Sigmoid colon (tissue), 7 donors: ENCODE data around the gene RFX4. TPM values are rescaled to one million over a fixed set of nuclear protein-coding genes. Genes with fewer than 3 reads are reported as not detected.

Experiments used
- DNase-seq: peaks from one replicate; pipeline ENCODE4 v3.0.0-alpha.2; 2019
- H3K27ac ChIP-seq, 4 donors: fragments of 200-600 bp; sonication (generic); one replicate each; pipeline ENCODE4 v1.5.1; 2016 to 2019; ENCODE audit warnings: mild to moderate bottlenecking in 1 of 4
- H3K27me3 ChIP-seq, 3 donors: fragments of 200-600 bp; sonication (generic); one replicate each; pipeline ENCODE4 v1.5.1; 2019; ENCODE audit warnings: mild to moderate bottlenecking in 1 of 3
- H3K36me3 ChIP-seq, 4 donors: fragments of 200-600 bp; sonication (generic); one replicate each; pipeline ENCODE4 v1.5.1; 2016 to 2019
- H3K4me1 ChIP-seq, 4 donors: fragments of 200-600 bp; sonication (generic); one replicate each; pipeline ENCODE4 v1.5.1; 2017 to 2019
- H3K4me3 ChIP-seq, 4 donors: fragments of 200-600 bp; sonication (generic); one replicate each; pipeline ENCODE4 v1.5.1; 2017 to 2019; ENCODE audit warnings: mild to moderate bottlenecking in 2 of 4, moderate library complexity in 1 of 4
- H3K9me3 ChIP-seq, 4 donors: fragments of 200-600 bp in 3 of 4; sonication (generic) in 3 of 4; one replicate each; pipeline versions ENCODE4 v1.5.1 to v1.6.1; 2013 to 2019
- CTCF ChIP-seq, 4 experiments: fragments of 450-650 bp in 3 of 4; fragments of 200-600 bp in 1 of 4; IDR thresholded peaks; one replicate each; pipeline ENCODE4 v1.5.1; 2016 to 2019; ENCODE audit warnings: antibody characterized with exemption in 4 of 4, mild to moderate bottlenecking in 3 of 4, moderate library complexity in 2 of 4
- EP300 ChIP-seq, 4 donors: sonication (generic); formaldehyde crosslinking; IDR thresholded peaks; one replicate each; pipeline ENCODE4 v1.6.1; 2017; ENCODE audit warnings: antibody characterized with exemption in 4 of 4
- POLR2A ChIP-seq, 2 donors: fragments of 450-650 bp; IDR thresholded peaks; one replicate each; pipeline ENCODE4 v1.6.1; 2016; ENCODE audit warnings: antibody characterized with exemption in 2 of 2, mild to moderate bottlenecking in 2 of 2, moderate library complexity in 2 of 2
- POLR2AphosphoS5 ChIP-seq, 4 donors: sonication (generic); formaldehyde crosslinking; IDR thresholded peaks; one replicate each; pipeline ENCODE4 v1.6.1; 2017; ENCODE audit warnings: antibody characterized with exemption in 4 of 4
- WGBS, 2 donors: extraction: QIAGEN DNeasy Blood & Tissue Kit; methylation state at CpG; one replicate each; pipeline ENCODE4 v1.1.7; 2013; 5-methylcytosine and 5-hydroxymethylcytosine counted together
- intact Hi-C: fragments of 100-400 bp; cut with DNase I; formaldehyde crosslinking; loops from one replicate; pipeline ENCODE4 v1.15.1; 2023
- polyA plus RNA-seq, 3 donors: library from polyadenylated mRNA; stranded (reverse); fragments of 200-250 nt; gene quantifications; one replicate each; pipeline ENCODE4 v1.2.3, GENCODE V29; 2013
- total RNA-seq, 4 donors: library from RNA; depleted of rRNA; stranded (reverse); fragments of >200 nt; gene quantifications; one replicate each; pipeline ENCODE4 v1.1.0, GENCODE V29; 2016
- donor health status: healthy with polysubstance abuse.
- donor health status: Bipolar disorder and iron deficiency.
- donor health status: healthy.

RFX4 gene
- total and polyA plus RNA-seq, 7 donors = 0.01 TPM; not detected in 6

- Histone ChIP-seq H3K27me3 (peaks cover 0 to 22% (median 0%) of the 10 kb centered on the region in 3 donors), H3K9me3 (no peaks in the 10 kb centered on the region), H3K4me3 (no peak overlapping the region), H3K4me1 (no peaks in the 10 kb centered on the region), H3K36me3 (no peaks in the 10 kb centered on the region), H3K27ac (no peak overlapping the region)
- intact Hi-C loops = no loop called here
- 85 to 87% methylated on average over 3 of the region's 3 CpGs for WGBS, 2 donors
- no peak for DNase-seq
- TF ChIP-seq CTCF (IDR thresholded peaks at IDR 0.05) (no peak), POLR2A (IDR thresholded peaks at IDR 0.05) (no peak), EP300 (IDR thresholded peaks at IDR 0.05) (no peak)
These were observed 87.3 kb downstream of the RFX4 start for GRCh38 chr12:106670131-106670530.

- no peak for DNase-seq
- TF ChIP-seq EP300 (IDR thresholded peaks at IDR 0.05) = no peak
- TF ChIP-seq POLR2AphosphoS5 (IDR thresholded peaks at IDR 0.05) = no peak
- TF ChIP-seq POLR2A (IDR thresholded peaks at IDR 0.05) = no peak
- TF ChIP-seq CTCF (IDR thresholded peaks at IDR 0.05) = no peak
- Histone ChIP-seq H3K27ac (no peak overlapping the region), H3K4me3 (no peak overlapping the region), H3K27me3 (peaks cover 0 to 24% (median 0%) of the 10 kb centered on the region in 3 donors), H3K9me3 (no peaks in the 10 kb centered on the region), H3K36me3 (no peaks in the 10 kb centered on the region), H3K4me1 (no peaks in the 10 kb centered on the region)
- intact Hi-C loops = no loop called here
- 82% methylated on average over 6 of the region's 6 CpGs for WGBS, 2 donors
These were observed 89.0 kb downstream of the RFX4 start for GRCh38 chr12:106671840-106672239.

GRCh38 chr12:106672314-106673025, 89.7 kb downstream of the RFX4 start:
- Histone ChIP-seq H3K36me3 (no peaks in the 10 kb centered on the region), H3K27ac (no peak overlapping the region), H3K4me1 (no peaks in the 10 kb centered on the region), H3K9me3 (no peaks in the 10 kb centered on the region), H3K4me3 (no peak overlapping the region), H3K27me3 (peaks cover 0 to 24% (median 0%) of the 10 kb centered on the region in 3 donors)
- 54 to 74% methylated on average over 8 of the region's 8 CpGs for WGBS, 2 donors
- TF ChIP-seq EP300 (IDR thresholded peaks at IDR 0.05) (no peak), POLR2AphosphoS5 (IDR thresholded peaks at IDR 0.05) (no peak), POLR2A (IDR thresholded peaks at IDR 0.05) (no peak)
- intact Hi-C loops = no loop called here
- DNase-seq = no peak

GRCh38 chr12:106673141-106673540, 90.3 kb downstream of the RFX4 start:
- WGBS, 2 donors = 66% methylated on average over 8 of the region's 8 CpGs
- intact Hi-C loops = no loop called here
- H3K4me3 ChIP-seq = no peak overlapping the region
- no peaks in the 10 kb centered on the region for H3K9me3 ChIP-seq
- H3K27ac ChIP-seq = no peak overlapping the region
- no peaks in the 10 kb centered on the region for H3K4me1 ChIP-seq
- DNase-seq = no peak
- peaks cover 0 to 24% (median 0%) of the 10 kb centered on the region in 3 donors for H3K27me3 ChIP-seq
- no peaks in the 10 kb centered on the region for H3K36me3 ChIP-seq
- TF ChIP-seq POLR2A (IDR thresholded peaks at IDR 0.05) = no peak
- no peak for TF ChIP-seq POLR2AphosphoS5 (IDR thresholded peaks at IDR 0.05)
- TF ChIP-seq CTCF (IDR thresholded peaks at IDR 0.05) = no peak
- no peak for TF ChIP-seq EP300 (IDR thresholded peaks at IDR 0.05)

GRCh38 chr12:106675651-106676435, 93.0 kb downstream of the RFX4 start:
- intact Hi-C loops = no loop called here
- no peak overlapping the region for H3K27ac ChIP-seq
- no peak overlapping the region for H3K4me3 ChIP-seq
- no peak for TF ChIP-seq POLR2A (IDR thresholded peaks at IDR 0.05)
- TF ChIP-seq CTCF (IDR thresholded peaks at IDR 0.05) = no peak
- TF ChIP-seq EP300 (IDR thresholded peaks at IDR 0.05) = no peak
- no peak for TF ChIP-seq POLR2AphosphoS5 (IDR thresholded peaks at IDR 0.05)
- no peaks in the 10 kb centered on the region for H3K36me3 ChIP-seq
- no peaks in the 10 kb centered on the region for H3K4me1 ChIP-seq
- WGBS, 2 donors = 92 to 93% methylated on average over 10 of the region's 10 CpGs
- H3K9me3 ChIP-seq = no peaks in the 10 kb centered on the region
- peaks cover 0 to 24% (median 0%) of the 10 kb centered on the region in 3 donors for H3K27me3 ChIP-seq
- DNase-seq = no peak
